Calu3 (cell line): ENCODE results near the gene BTN1A1. TPM values are rescaled to one million over a fixed set of nuclear protein-coding genes. Genes with fewer than 3 reads are reported as not detected.

Experiments
- BruUV-seq: library from RNA; stranded (reverse); fragments of 400-500 nt; replicated peaks from 2 replicates; lab custom pipeline; 2021; lab: Mats Ljungman, UMichigan
- CTCF ChIA-PET: fragments of 300-600 bp; sonication (Branson Sonifier 250); formaldehyde crosslinking; loops from one replicate; lab custom pipeline; 2022; ENCODE audit warnings: antibody characterized with exemption; lab: Charles Lee
- DNase-seq: peaks from one replicate; pipeline ENCODE4 v3.0.0; 2022
- H3K27ac Mint-ChIP-seq: one replicate; pipeline ENCODE4 v1.8.0; 2022; ENCODE audit warnings: mixed read lengths; ENCODE audit not compliant: unreplicated experiment
- H3K27me3 Mint-ChIP-seq: one replicate; pipeline ENCODE4 v1.8.0; 2022; ENCODE audit warnings: mixed read lengths; ENCODE audit not compliant: unreplicated experiment
- H3K36me3 Mint-ChIP-seq: one replicate; pipeline ENCODE4 v1.8.0; 2022; ENCODE audit warnings: mild to moderate bottlenecking, moderate library complexity, mixed read lengths; ENCODE audit not compliant: insufficient read depth, unreplicated experiment
- H3K4me1 Mint-ChIP-seq: one replicate; pipeline ENCODE4 v1.8.0; 2022; ENCODE audit warnings: mild to moderate bottlenecking, low read depth, mixed read lengths; ENCODE audit not compliant: unreplicated experiment
- H3K4me3 Mint-ChIP-seq: one replicate; pipeline ENCODE4 v1.8.0; 2022; ENCODE audit warnings: mild to moderate bottlenecking, low read depth, moderate library complexity, mixed read lengths; ENCODE audit not compliant: unreplicated experiment
- H3K9me3 Mint-ChIP-seq: one replicate; pipeline ENCODE4 v1.8.0; 2022; ENCODE audit warnings: low read depth, mixed read lengths; ENCODE audit not compliant: unreplicated experiment
- CTCF ChIP-seq: fragments of 200-600 bp; IDR thresholded peaks from one replicate; pipeline ENCODE4 v1.8.0; 2022; ENCODE audit warnings: antibody characterized with exemption; ENCODE audit not compliant: unreplicated experiment
- intact Hi-C: fragments of 100-400 bp; cut with micrococcal nuclease; formaldehyde crosslinking; loops from one replicate; pipeline ENCODE4 v1.10.0; 2022; ENCODE audit not compliant: unreplicated experiment
- total RNA-seq: library from RNA; stranded (reverse); gene quantifications from 2 replicates; pipeline ENCODE4 v1.2.3, GENCODE V29; 2022

The BTN1A1 gene
- total RNA-seq, 1 experiment from 2014 or later: not detected

DNA sequence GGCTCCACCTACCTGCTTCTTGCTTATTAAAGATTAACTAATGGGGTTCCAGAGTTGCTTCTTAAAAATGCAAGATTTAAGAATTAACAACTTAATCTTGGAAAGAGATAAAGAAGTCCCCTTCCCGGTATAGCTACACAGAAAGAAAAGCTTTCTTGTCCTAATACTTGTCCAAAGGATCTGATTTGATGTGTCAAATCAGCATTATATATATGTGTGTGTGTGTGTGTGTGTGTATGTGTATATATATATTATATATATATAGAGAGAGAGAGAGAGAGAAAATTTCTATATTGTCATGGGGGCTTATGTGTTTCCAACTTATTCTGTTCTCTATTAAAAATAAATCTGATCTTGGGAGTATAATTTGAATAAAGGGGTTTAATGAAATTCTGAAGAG, 33.4 kb downstream of the BTN1A1 start:
- Mint-ChIP-seq H3K4me3 (peak overlapping the region; percentile 84), H3K4me1 (peaks cover 21% of the 10 kb centered on the region), H3K9me3 (no peaks in the 10 kb centered on the region), H3K36me3 (peaks cover 39% of the 10 kb centered on the region), H3K27me3 (no peaks in the 10 kb centered on the region), H3K27ac (peak overlapping the region; percentile 97)
- CTCF ChIA-PET: interaction anchor here (0.8 to 1.5 kb wide), 6 partner anchors 11 to 197 kb away, joined by 3 to 9 read pairs (median 4); no protein-coding TSS in a partner anchor
- TF ChIP-seq CTCF: no peak
- BruUV-seq: no TSS peak
- intact Hi-C loops: no loop called here
- no peak for DNase-seq

DNA sequence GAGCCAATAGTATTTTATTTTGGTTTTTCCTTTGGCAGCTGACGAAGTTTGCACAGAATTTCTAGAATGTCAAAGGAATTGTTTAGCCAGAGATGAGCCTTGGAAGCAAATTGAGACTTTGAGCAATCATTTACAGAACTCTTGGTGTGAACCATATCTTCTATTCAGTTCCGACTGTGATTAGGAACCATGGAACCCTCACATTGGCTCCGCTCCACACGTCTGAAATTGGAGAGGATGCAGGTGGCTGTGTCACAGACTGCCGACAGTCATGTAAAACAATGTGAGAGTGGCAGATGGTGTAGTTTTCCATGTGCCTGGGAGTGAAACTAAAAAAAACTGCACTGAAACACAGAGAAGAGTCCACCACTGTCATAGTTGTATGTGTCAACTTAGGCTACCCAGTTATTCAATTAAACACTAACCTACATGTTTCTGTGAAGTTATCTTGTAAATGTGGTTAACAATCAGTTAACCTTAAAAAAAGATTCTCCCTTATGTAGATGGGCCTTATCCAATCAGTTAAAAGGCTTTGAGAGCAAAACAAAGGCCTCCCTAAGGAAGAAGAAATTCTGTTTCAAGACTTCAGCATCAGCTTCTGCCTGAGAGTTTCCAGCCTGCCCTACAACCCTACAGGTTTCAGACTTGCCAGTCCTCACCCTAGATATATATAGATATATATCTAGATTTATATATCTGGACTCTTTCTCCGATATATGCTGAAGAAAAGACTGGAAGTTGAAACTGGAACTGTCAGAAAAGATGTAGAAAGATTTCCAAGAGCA, 34.8 kb downstream of the BTN1A1 start:
- no peaks in the 10 kb centered on the region for H3K27me3 Mint-ChIP-seq
- peaks cover 23% of the 10 kb centered on the region for H3K4me1 Mint-ChIP-seq
- BruUV-seq: no TSS peak
- H3K9me3 Mint-ChIP-seq: no peaks in the 10 kb centered on the region
- TF ChIP-seq CTCF: no peak
- H3K27ac Mint-ChIP-seq: no peak overlapping the region
- no peak overlapping the region for H3K4me3 Mint-ChIP-seq
- H3K36me3 Mint-ChIP-seq: peaks cover 49% of the 10 kb centered on the region
- CTCF ChIA-PET: no interaction called here
- no peak for DNase-seq
- intact Hi-C loops: no loop called here

GRCh38 chr6:26536571-26537159, 36.6 kb downstream of the BTN1A1 start:
- DNase-seq: no peak
- intact Hi-C loops: loop anchor here (1.0 kb wide), 1 partner anchor 17 kb away; no protein-coding TSS in a partner anchor
- peaks cover 34% of the 10 kb centered on the region for H3K4me1 Mint-ChIP-seq
- H3K36me3 Mint-ChIP-seq: peaks cover 59% of the 10 kb centered on the region
- CTCF ChIA-PET: interaction anchor here (0.7 to 2.6 kb wide), 7 partner anchors 14 to 1216 kb away, joined by 3 to 8 read pairs (median 3); no protein-coding TSS in a partner anchor
- no peaks in the 10 kb centered on the region for H3K9me3 Mint-ChIP-seq
- H3K27ac Mint-ChIP-seq: peak overlapping the region; percentile 95
- no peaks in the 10 kb centered on the region for H3K27me3 Mint-ChIP-seq
- peak overlapping the region; percentile 94 for H3K4me3 Mint-ChIP-seq
- BruUV-seq: no TSS peak
- TF ChIP-seq CTCF: no peak

- H3K27me3 Mint-ChIP-seq: no peaks in the 10 kb centered on the region
- no peak for TF ChIP-seq CTCF
- H3K27ac Mint-ChIP-seq: peak overlapping the region; percentile 95
- BruUV-seq: no TSS peak
- H3K4me3 Mint-ChIP-seq: peak overlapping the region; percentile 94
- peaks cover 57% of the 10 kb centered on the region for H3K36me3 Mint-ChIP-seq
- intact Hi-C loops: loop anchor here (1.0 kb wide), 1 partner anchor 16 kb away; no protein-coding TSS in a partner anchor
- H3K9me3 Mint-ChIP-seq: no peaks in the 10 kb centered on the region
- H3K4me1 Mint-ChIP-seq: peaks cover 34% of the 10 kb centered on the region
- peak; percentile 93 for DNase-seq
- CTCF ChIA-PET: interaction anchor here (0.7 to 2.6 kb wide), 14 partner anchors 15 to 1216 kb away, joined by 3 to 8 read pairs (median 3); no protein-coding TSS in a partner anchor
Measured at GRCh38 chr6:26537160-26537845, 37.2 kb downstream of the BTN1A1 start.
